Ectodermal cell (in vitro differentiated cells): ENCODE data around the gene NES.

Experiments
- H3K27ac ChIP-seq: 2 replicates; pipeline ENCODE4 v1.7.0; 2013; ENCODE audit warnings: mild to moderate bottlenecking, low read depth, low read length; ENCODE audit not compliant: insufficient read depth, poor library complexity, severe bottlenecking
- H3K27me3 ChIP-seq: 2 replicates; pipeline ENCODE4 v1.7.0; 2013; ENCODE audit warnings: mild to moderate bottlenecking, low read length; ENCODE audit not compliant: insufficient read depth, control insufficient read depth, poor library complexity, severe bottlenecking
- H3K36me3 ChIP-seq: one replicate; pipeline ENCODE4 v1.7.0; 2013; ENCODE audit warnings: low read length; ENCODE audit not compliant: control insufficient read depth, insufficient read depth
- H3K4me1 ChIP-seq: one replicate; pipeline ENCODE4 v1.7.0; 2013; ENCODE audit warnings: low read length; ENCODE audit not compliant: control insufficient read depth, insufficient read depth
- H3K4me3 ChIP-seq: 2 replicates; pipeline ENCODE4 v1.7.0; 2013; ENCODE audit warnings: low read depth, low read length, control low read depth; ENCODE audit not compliant: insufficient read depth
- H3K9me3 ChIP-seq: 2 replicates; pipeline ENCODE4 v1.7.0; 2013; ENCODE audit warnings: mild to moderate bottlenecking, low read length, moderate library complexity; ENCODE audit not compliant: control insufficient read depth
- WGBS, 2 experiments: methylation state at CpG; one replicate each; pipeline ENCODE4 v1.1.7; 2013; ENCODE audit warnings: missing lambda C conversion rate in 2 of 2; 5-methylcytosine and 5-hydroxymethylcytosine counted together

The NES gene

GRCh38 chr1:156644640-156645039 lies 32.6 kb downstream of the NES start:
- H3K4me1 ChIP-seq: peaks cover 10% of the 10 kb centered on the region
- H3K9me3 ChIP-seq: no peaks in the 10 kb centered on the region
- no peak overlapping the region for H3K27ac ChIP-seq
- no peaks in the 10 kb centered on the region for H3K36me3 ChIP-seq
- peaks cover 93% of the 10 kb centered on the region for H3K27me3 ChIP-seq
- WGBS, 2 experiments: 73 to 85% methylated on average over 1 of the region's 1 CpG
- H3K4me3 ChIP-seq: no peak overlapping the region

GRCh38 chr1:156644146-156644545 lies 33.1 kb downstream of the NES start:
- Histone ChIP-seq H3K27ac (no peak overlapping the region), H3K36me3 (no peaks in the 10 kb centered on the region), H3K4me3 (no peak overlapping the region), H3K9me3 (no peaks in the 10 kb centered on the region), H3K4me1 (peaks cover 10% of the 10 kb centered on the region), H3K27me3 (peaks cover 93% of the 10 kb centered on the region)
- WGBS, 2 experiments: 89 to 90% methylated on average over 3 of the region's 3 CpGs

GRCh38 chr1:156643778-156644092 lies 33.5 kb downstream of the NES start:
- H3K4me1 ChIP-seq: peaks cover 10% of the 10 kb centered on the region
- no peaks in the 10 kb centered on the region for H3K9me3 ChIP-seq
- WGBS, 2 experiments: 87 to 88% methylated on average over 7 of the region's 7 CpGs
- no peaks in the 10 kb centered on the region for H3K36me3 ChIP-seq
- no peak overlapping the region for H3K27ac ChIP-seq
- peaks cover 93% of the 10 kb centered on the region for H3K27me3 ChIP-seq
- no peak overlapping the region for H3K4me3 ChIP-seq

- 47 to 62% methylated on average over 2 to 5 of the region's 7 CpGs for WGBS, 2 experiments
- H3K4me1 ChIP-seq: peaks cover 10% of the 10 kb centered on the region
- peaks cover 93% of the 10 kb centered on the region for H3K27me3 ChIP-seq
- no peak overlapping the region for H3K27ac ChIP-seq
- H3K36me3 ChIP-seq: no peaks in the 10 kb centered on the region
- H3K9me3 ChIP-seq: no peaks in the 10 kb centered on the region
- no peak overlapping the region for H3K4me3 ChIP-seq
Measured at GRCh38 chr1:156643049-156643777, 34.0 kb downstream of the NES start.

- no peaks in the 10 kb centered on the region for H3K9me3 ChIP-seq
- H3K27me3 ChIP-seq: peaks cover 93% of the 10 kb centered on the region
- no peaks in the 10 kb centered on the region for H3K36me3 ChIP-seq
- WGBS, 2 experiments: 7 to 8% methylated on average over 40 of the region's 40 CpGs
- H3K27ac ChIP-seq: no peak overlapping the region
- H3K4me3 ChIP-seq: peak overlapping the region; percentile 39
- H3K4me1 ChIP-seq: peaks cover 10% of the 10 kb centered on the region
Measured at GRCh38 chr1:156642265-156643048, 34.8 kb downstream of the NES start.

GRCh38 chr1:156641761-156642264 lies 35.4 kb downstream of the NES start, which contains the start of gene BCAN:
Gene BCAN (plus strand): TSS chr1:156642117. CDS start chr1:156646055, 3,938 bp downstream.
- Histone ChIP-seq H3K9me3 (no peaks in the 10 kb centered on the region), H3K27ac (no peak within 1 kb of the TSS), H3K4me3 (peak within 1 kb of the TSS; percentile 39), H3K4me1 (peaks cover 10% of the 10 kb centered on the region), H3K27me3 (peaks cover 95% of the 10 kb centered on the region), H3K36me3 (no peaks in the 10 kb centered on the region)
- 0% methylated on average over 40 to 46 of the region's 46 CpGs for WGBS, 2 experiments

- Histone ChIP-seq H3K27me3 (peaks cover 99% of the 10 kb centered on the region), H3K27ac (no peak overlapping the region), H3K4me3 (peak overlapping the region; percentile 26), H3K4me1 (peaks cover 10% of the 10 kb centered on the region), H3K36me3 (no peaks in the 10 kb centered on the region), H3K9me3 (no peaks in the 10 kb centered on the region)
- WGBS, 2 experiments: 42 to 50% methylated on average over 6 of the region's 6 CpGs
Measured at GRCh38 chr1:156640842-156641706, 36.1 kb downstream of the NES start.

- Histone ChIP-seq H3K27ac (no peak overlapping the region), H3K4me1 (peaks cover 10% of the 10 kb centered on the region), H3K36me3 (no peaks in the 10 kb centered on the region), H3K9me3 (no peaks in the 10 kb centered on the region), H3K4me3 (no peak overlapping the region), H3K27me3 (peaks cover 99% of the 10 kb centered on the region)
- WGBS, 2 experiments: 78 to 79% methylated on average over 6 of the region's 6 CpGs
Measured at GRCh38 chr1:156639601-156640101, 37.6 kb downstream of the NES start.

GRCh38 chr1:156638189-156638985 lies 38.8 kb downstream of the NES start:
- WGBS, 2 experiments: 72 to 75% methylated on average over 7 to 8 of the region's 8 CpGs
- H3K36me3 ChIP-seq: no peaks in the 10 kb centered on the region
- peaks cover 99% of the 10 kb centered on the region for H3K27me3 ChIP-seq
- H3K27ac ChIP-seq: no peak overlapping the region
- peaks cover 10% of the 10 kb centered on the region for H3K4me1 ChIP-seq
- no peaks in the 10 kb centered on the region for H3K9me3 ChIP-seq
- H3K4me3 ChIP-seq: no peak overlapping the region
